K562 treated with DMSO at 1 percent for 4 hours (cell line): Measurements from ENCODE around the gene OR2S2. TPM values are rescaled to one million over a fixed set of nuclear protein-coding genes. Genes with fewer than 3 reads are reported as not detected.

Experiments used
- total RNA-seq: library from RNA; unstranded; fragments of 300-600 nt; gene quantifications from 2 replicates; pipeline ENCODE4 v1.2.3, GENCODE V29; 2022; ENCODE audit not compliant: insufficient read depth

Gene OR2S2
- total RNA-seq: not detected in 2 replicates

GRCh38 chr9:35958104-35958837 is at the start of gene OR2S2:
TSS of gene OR2S2 (minus strand) at chr9:35958154. CDS start at chr9:35958098, 56 bp downstream.

GRCh38 chr9:35909274-35909673 is 48.7 kb downstream of the OR2S2 start, which contains the start of gene SPAAR:
TSS of gene SPAAR (plus strand) at chr9:35909490. CDS start at chr9:35910464, 974 bp downstream.

Other genes starting within 250 kb of the OR2S2 start
- gene TLN1, start 226.0 kb downstream of the OR2S2 start, total RNA-seq: 168 and 169 TPM in 2 replicates
- 20.5 and 28.7 TPM in 2 replicates for gene CREB3, start 225.5 kb downstream of the OR2S2 start, total RNA-seq
- 41.2 and 50.0 TPM in 2 replicates for gene GBA2, start 208.9 kb downstream of the OR2S2 start, total RNA-seq
- 5.8 and 6.1 TPM in 2 replicates for gene RGP1, start 208.9 kb downstream of the OR2S2 start, total RNA-seq
- not detected in 2 replicates for gene MSMP, start 203.9 kb downstream of the OR2S2 start, total RNA-seq
- gene NPR2, start 166.6 kb downstream of the OR2S2 start, total RNA-seq: 2.5 and 6.6 TPM in 2 replicates
- not detected in 2 replicates for gene SPAG8, start 145.9 kb downstream of the OR2S2 start, total RNA-seq
- gene HINT2, start 143.1 kb downstream of the OR2S2 start, total RNA-seq: 50.0 and 72.5 TPM in 2 replicates
- gene FAM221B, start 129.4 kb downstream of the OR2S2 start, total RNA-seq: not detected in 2 replicates
- 1.1 and 1.8 TPM in 2 replicates for gene TMEM8B, start 128.9 kb downstream of the OR2S2 start, total RNA-seq
- gene OR13J1, start 87.8 kb downstream of the OR2S2 start, total RNA-seq: not detected in 2 replicates
- not detected in 2 replicates for gene HRCT1, start 52.0 kb downstream of the OR2S2 start, total RNA-seq
- gene SPAAR, start 48.7 kb downstream of the OR2S2 start, total RNA-seq: not detected in 2 replicates
- gene RECK, start 78.8 kb upstream of the OR2S2 start, total RNA-seq: not detected in 2 replicates
- gene GLIPR2, start 178.6 kb upstream of the OR2S2 start, total RNA-seq: 2.3 and 3.8 TPM in 2 replicates
- not detected in 2 replicates for gene CCIN, start 211.2 kb upstream of the OR2S2 start, total RNA-seq
- gene CLTA, start 232.8 kb upstream of the OR2S2 start, total RNA-seq: 309 and 316 TPM in 2 replicates